Activated naive CD4-positive, alpha-beta T cell treated with anti-CD3 and anti-CD28 coated beads for 36 hours (primary cell): ENCODE results near the gene CAP2. TPM values are rescaled to one million over a fixed set of nuclear protein-coding genes. Genes with fewer than 3 reads are reported as not detected.

Experiments
- CTCF ChIA-PET: fragments of 350-600 bp; sonication (Branson Sonifier 250); formaldehyde crosslinking; loops from one replicate; lab custom pipeline; 2021; ENCODE audit warnings: antibody characterized with exemption; lab: Charles Lee
- DNase-seq: peaks from one replicate; pipeline ENCODE4 v3.0.0-alpha.2; 2020
- H3K27ac Mint-ChIP-seq: one replicate; pipeline ENCODE4 v1.8.0; 2021; ENCODE audit warnings: mild to moderate bottlenecking, mixed read lengths
- H3K27me3 Mint-ChIP-seq: one replicate; pipeline ENCODE4 v1.8.0; 2021; ENCODE audit warnings: low read depth, mixed read lengths
- H3K36me3 Mint-ChIP-seq: one replicate; pipeline ENCODE4 v1.8.0; 2021; ENCODE audit warnings: low read depth, mixed read lengths
- H3K4me1 Mint-ChIP-seq: one replicate; pipeline ENCODE4 v1.8.0; 2021; ENCODE audit warnings: low read depth, mixed read lengths
- H3K4me3 Mint-ChIP-seq: one replicate; pipeline ENCODE4 v1.8.0; 2021; ENCODE audit warnings: mild to moderate bottlenecking, moderate library complexity, mixed read lengths
- H3K9me3 Mint-ChIP-seq: one replicate; pipeline ENCODE4 v1.8.0; 2021; ENCODE audit warnings: mixed read lengths
- intact Hi-C: fragments of 100-400 bp; cut with micrococcal nuclease; formaldehyde crosslinking; loops from one replicate; pipeline ENCODE4 v1.15.1; 2023
- total RNA-seq, 2 experiments: library from RNA; stranded (reverse); gene quantifications; one replicate each; pipeline ENCODE4 v1.2.3, GENCODE V29; 2021

The CAP2 gene
- total RNA-seq, 2 experiments from 2014 or later: not detected

DNA sequence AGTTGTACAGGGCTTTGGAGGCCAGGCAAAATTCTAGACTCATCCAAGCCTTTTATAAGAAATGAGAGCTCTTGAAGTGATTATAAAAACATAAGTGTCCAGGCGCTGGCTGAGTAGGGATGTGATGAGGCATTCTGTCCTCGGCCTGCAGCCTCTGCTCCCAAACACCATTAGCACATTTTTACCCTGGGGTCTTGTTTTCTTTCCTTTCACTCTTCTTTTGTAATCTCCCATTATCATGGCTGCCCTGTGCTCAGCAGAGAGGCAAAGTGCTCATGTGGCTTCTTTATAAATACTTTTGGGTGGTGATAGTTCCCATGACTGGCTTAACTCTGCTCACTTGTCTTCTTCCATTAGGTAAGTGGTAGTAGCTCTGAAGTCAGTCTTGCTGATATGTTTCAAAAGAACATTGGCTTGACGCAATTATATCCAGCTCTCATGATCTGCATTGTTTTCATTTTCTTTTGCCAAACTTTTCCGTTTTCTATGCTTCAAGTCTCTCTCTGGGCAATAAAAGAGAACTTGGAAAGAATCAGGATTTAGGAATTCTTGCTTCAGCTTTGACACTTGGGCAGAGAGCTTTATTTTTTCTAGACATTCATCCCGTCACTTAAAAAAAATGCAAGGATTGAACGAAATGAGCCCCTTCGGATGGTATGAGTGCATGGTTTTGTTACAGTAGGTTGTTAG lies 61.1 kb downstream of the CAP2 start:
- Mint-ChIP-seq H3K27ac (no peak overlapping the region), H3K4me3 (no peak overlapping the region), H3K9me3 (no peaks in the 10 kb centered on the region), H3K4me1 (no peaks in the 10 kb centered on the region), H3K27me3 (peaks cover 21% of the 10 kb centered on the region), H3K36me3 (no peaks in the 10 kb centered on the region)
- CTCF ChIA-PET: no interaction called here
- no peak for DNase-seq
- intact Hi-C loops: no loop called here

GRCh38 chr6:17455919-17456318 lies 62.5 kb downstream of the CAP2 start:
- peaks cover 21% of the 10 kb centered on the region for H3K27me3 Mint-ChIP-seq
- no peaks in the 10 kb centered on the region for H3K36me3 Mint-ChIP-seq
- no peak for DNase-seq
- CTCF ChIA-PET: no interaction called here
- intact Hi-C loops: no loop called here
- H3K27ac Mint-ChIP-seq: no peak overlapping the region
- H3K4me1 Mint-ChIP-seq: no peaks in the 10 kb centered on the region
- H3K9me3 Mint-ChIP-seq: no peaks in the 10 kb centered on the region
- no peak overlapping the region for H3K4me3 Mint-ChIP-seq

DNA sequence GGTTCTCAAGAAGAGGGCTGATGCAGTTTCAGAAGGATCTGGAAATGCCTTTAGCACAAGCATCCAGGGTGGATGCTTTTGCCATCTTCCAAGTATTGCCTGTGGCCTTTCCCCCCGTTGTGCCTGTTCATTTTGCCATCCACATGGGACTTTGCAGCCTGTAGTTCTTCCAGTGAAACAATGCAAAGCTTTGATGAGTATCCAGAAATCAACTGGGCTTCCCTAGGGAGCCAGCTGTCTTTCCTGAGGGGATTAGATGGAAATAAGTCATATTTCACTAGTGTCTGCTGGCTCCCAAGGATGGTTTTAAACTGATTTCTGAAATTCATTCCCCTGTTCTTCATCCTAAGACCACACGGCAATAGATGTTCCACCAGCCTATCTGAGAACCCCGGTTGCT lies 63.3 kb downstream of the CAP2 start:
- Mint-ChIP-seq H3K27ac (no peak overlapping the region), H3K36me3 (no peaks in the 10 kb centered on the region)
- CTCF ChIA-PET: no interaction called here

DNA sequence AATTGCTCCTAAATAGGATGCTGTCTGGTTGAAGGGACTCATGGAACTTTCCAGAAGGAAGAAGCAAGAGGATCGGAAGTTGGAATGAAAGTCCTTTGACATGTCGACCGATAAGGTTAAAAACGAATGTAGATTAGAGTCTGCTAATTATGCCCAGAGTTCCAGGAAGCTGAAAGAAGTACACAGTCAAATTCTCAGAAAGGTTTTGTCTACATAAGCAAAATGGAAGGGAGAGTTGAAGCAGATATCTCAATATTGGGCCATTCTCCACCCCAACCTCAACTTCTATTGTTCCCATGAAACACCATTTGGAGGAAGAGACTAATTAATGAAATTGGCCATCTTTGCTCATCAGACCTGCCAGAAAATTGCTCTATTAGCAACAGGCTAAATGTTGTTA lies 64.0 kb downstream of the CAP2 start:
- CTCF ChIA-PET: interaction anchor here (0.6 kb wide), 1 partner anchor 415 kb away, joined by 3 read pairs; no protein-coding TSS in a partner anchor
- Mint-ChIP-seq H3K27me3 (peaks cover 21% of the 10 kb centered on the region), H3K9me3 (no peaks in the 10 kb centered on the region), H3K4me3 (no peak overlapping the region), H3K36me3 (no peaks in the 10 kb centered on the region), H3K27ac (no peak overlapping the region), H3K4me1 (no peaks in the 10 kb centered on the region)
- intact Hi-C loops: no loop called here
- DNase-seq: no peak

More for the DNA sequence above, 63.3 kb downstream of the CAP2 start:
- peaks cover 21% of the 10 kb centered on the region for H3K27me3 Mint-ChIP-seq
- no peaks in the 10 kb centered on the region for H3K4me1 Mint-ChIP-seq
- no peak for DNase-seq
- no peak overlapping the region for H3K4me3 Mint-ChIP-seq
- intact Hi-C loops: no loop called here
- H3K9me3 Mint-ChIP-seq: no peaks in the 10 kb centered on the region

GRCh38 chr6:17457956-17458355 lies 64.6 kb downstream of the CAP2 start:
- intact Hi-C loops: no loop called here
- Mint-ChIP-seq H3K27ac (no peak overlapping the region), H3K27me3 (peaks cover 21% of the 10 kb centered on the region), H3K4me3 (no peak overlapping the region), H3K4me1 (no peaks in the 10 kb centered on the region), H3K9me3 (no peaks in the 10 kb centered on the region), H3K36me3 (no peaks in the 10 kb centered on the region)
- CTCF ChIA-PET: interaction anchor here (0.6 kb wide), 1 partner anchor 414 kb away, joined by 3 read pairs; no protein-coding TSS in a partner anchor
- DNase-seq: no peak

GRCh38 chr6:17458966-17459365 lies 65.6 kb downstream of the CAP2 start:
- H3K27ac Mint-ChIP-seq: no peak overlapping the region
- CTCF ChIA-PET: no interaction called here
- no peaks in the 10 kb centered on the region for H3K4me1 Mint-ChIP-seq
- H3K36me3 Mint-ChIP-seq: no peaks in the 10 kb centered on the region
- intact Hi-C loops: no loop called here
- peaks cover 20% of the 10 kb centered on the region for H3K27me3 Mint-ChIP-seq
- DNase-seq: no peak
- H3K4me3 Mint-ChIP-seq: no peak overlapping the region
- H3K9me3 Mint-ChIP-seq: no peaks in the 10 kb centered on the region

- intact Hi-C loops: no loop called here
- CTCF ChIA-PET: no interaction called here
- no peaks in the 10 kb centered on the region for H3K36me3 Mint-ChIP-seq
- no peak overlapping the region for H3K27ac Mint-ChIP-seq
- no peaks in the 10 kb centered on the region for H3K9me3 Mint-ChIP-seq
- peaks cover 11% of the 10 kb centered on the region for H3K27me3 Mint-ChIP-seq
- no peak overlapping the region for H3K4me3 Mint-ChIP-seq
- no peaks in the 10 kb centered on the region for H3K4me1 Mint-ChIP-seq
- no peak for DNase-seq
These were observed 67.5 kb downstream of the CAP2 start for GRCh38 chr6:17460862-17461261.

- no peaks in the 10 kb centered on the region for H3K9me3 Mint-ChIP-seq
- H3K27ac Mint-ChIP-seq: no peak overlapping the region
- H3K36me3 Mint-ChIP-seq: no peaks in the 10 kb centered on the region
- H3K27me3 Mint-ChIP-seq: peaks cover 6% of the 10 kb centered on the region
- no peak overlapping the region for H3K4me3 Mint-ChIP-seq
- CTCF ChIA-PET: no interaction called here
- no peak for DNase-seq
- no peaks in the 10 kb centered on the region for H3K4me1 Mint-ChIP-seq
- intact Hi-C loops: no loop called here
These were observed 72.8 kb downstream of the CAP2 start for GRCh38 chr6:17466147-17466546.

- Mint-ChIP-seq H3K4me1 (no peaks in the 10 kb centered on the region), H3K27ac (no peak overlapping the region), H3K36me3 (no peaks in the 10 kb centered on the region), H3K9me3 (no peaks in the 10 kb centered on the region), H3K27me3 (peaks cover 6% of the 10 kb centered on the region), H3K4me3 (no peak overlapping the region)
- CTCF ChIA-PET: no interaction called here
- intact Hi-C loops: no loop called here
- DNase-seq: no peak
These were observed 73.3 kb downstream of the CAP2 start for GRCh38 chr6:17466707-17467106.

DNA sequence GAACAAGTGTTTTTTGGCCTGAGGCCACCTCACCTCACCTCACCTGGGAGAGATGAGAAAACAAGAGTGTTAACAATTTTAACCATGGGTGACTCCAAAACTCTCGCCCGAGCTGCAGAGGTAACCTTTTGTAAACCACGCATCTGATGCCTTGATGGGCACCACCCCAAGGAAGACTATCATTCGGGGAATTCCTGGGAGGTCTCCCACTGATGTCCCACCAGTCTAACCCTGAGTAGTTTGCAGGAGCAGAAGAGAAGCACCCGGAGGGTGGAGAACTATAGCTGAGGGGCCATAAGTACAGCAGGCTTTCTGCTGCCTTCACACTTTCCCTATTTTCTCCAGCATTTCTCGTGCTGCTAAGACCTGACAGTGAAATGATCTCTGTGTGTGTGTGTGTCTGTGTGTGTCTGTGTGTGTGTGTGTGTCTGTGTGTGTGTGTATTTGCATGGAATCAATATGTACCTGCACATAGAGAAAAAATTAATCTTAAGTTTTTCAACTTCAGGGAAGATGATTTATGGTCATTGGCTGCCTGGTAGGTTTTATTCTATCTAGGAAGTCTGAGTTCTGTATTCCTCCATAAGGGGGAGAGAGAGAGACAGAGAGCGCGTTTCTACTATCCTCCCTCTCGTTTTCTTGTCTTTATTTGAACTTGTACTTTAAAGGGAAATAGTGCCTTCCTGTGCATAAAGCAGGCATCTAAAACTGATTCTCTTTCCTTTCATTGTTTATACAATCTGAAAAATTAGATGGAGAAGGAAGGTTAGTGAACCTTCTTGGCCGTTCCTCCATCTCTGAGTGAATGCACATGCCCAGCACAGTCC lies 75.8 kb downstream of the CAP2 start:
- no peak for DNase-seq
- no peak overlapping the region for H3K4me3 Mint-ChIP-seq
- CTCF ChIA-PET: no interaction called here
- no peaks in the 10 kb centered on the region for H3K4me1 Mint-ChIP-seq
- intact Hi-C loops: loop anchor here (1.0 kb wide), 1 partner anchor 115 kb away; no protein-coding TSS in a partner anchor
- H3K27ac Mint-ChIP-seq: no peak overlapping the region
- H3K27me3 Mint-ChIP-seq: peaks cover 6% of the 10 kb centered on the region
- H3K36me3 Mint-ChIP-seq: no peaks in the 10 kb centered on the region
- no peaks in the 10 kb centered on the region for H3K9me3 Mint-ChIP-seq

GRCh38 chr6:17470202-17470937 lies 77.0 kb downstream of the CAP2 start:
- CTCF ChIA-PET: interaction anchor here (0.6 kb wide), 1 partner anchor 349 kb away, joined by 3 read pairs; no protein-coding TSS in a partner anchor
- H3K9me3 Mint-ChIP-seq: no peaks in the 10 kb centered on the region
- no peak overlapping the region for H3K27ac Mint-ChIP-seq
- no peak overlapping the region for H3K4me3 Mint-ChIP-seq
- intact Hi-C loops: no loop called here
- no peak for DNase-seq
- H3K36me3 Mint-ChIP-seq: no peaks in the 10 kb centered on the region
- no peaks in the 10 kb centered on the region for H3K4me1 Mint-ChIP-seq
- peaks cover 10% of the 10 kb centered on the region for H3K27me3 Mint-ChIP-seq

GRCh38 chr6:17470938-17471327 lies 77.5 kb downstream of the CAP2 start:
- Mint-ChIP-seq H3K27me3 (peaks cover 10% of the 10 kb centered on the region), H3K4me3 (no peak overlapping the region), H3K27ac (no peak overlapping the region), H3K9me3 (no peaks in the 10 kb centered on the region), H3K36me3 (no peaks in the 10 kb centered on the region), H3K4me1 (no peaks in the 10 kb centered on the region)
- CTCF ChIA-PET: interaction anchor here (0.6 kb wide), 1 partner anchor 348 kb away, joined by 3 read pairs; no protein-coding TSS in a partner anchor
- intact Hi-C loops: no loop called here
- no peak for DNase-seq
